HepG2 (cell line): Measurements from ENCODE around the gene SIMC1.
"Not testable (repeated sequence)": the region's sequence is repeated elsewhere in the genome, so short reads cannot be mapped to it uniquely, and the experiment has no call there.

Experiments used
- CAMTA2 ChIP-seq: sonication (generic); formaldehyde crosslinking; IDR thresholded peaks from 2 replicates; pipeline ENCODE4 v1.4.0; 2020; ENCODE audit warnings: mild to moderate bottlenecking, missing genetic modification reagents, borderline replicate concordance
- PHF8 ChIP-seq: sonication (generic); formaldehyde crosslinking; IDR thresholded peaks from 2 replicates; pipeline ENCODE4 v1.5.0; 2020; ENCODE audit warnings: missing genetic modification reagents
- ZFP36 ChIP-seq: fragments of 150-350 bp; IDR thresholded peaks from 2 replicates; pipeline ENCODE4 v1.6.1; 2018; ENCODE audit warnings: borderline replicate concordance, low read length, low read depth; ENCODE audit not compliant: partially characterized antibody
- ZNF124 ChIP-seq: sonication (generic); formaldehyde crosslinking; IDR thresholded peaks from 2 replicates; pipeline ENCODE4 v1.4.0; 2020; ENCODE audit warnings: missing genetic modification reagents
- ZNF510 ChIP-seq: sonication (generic); formaldehyde crosslinking; IDR thresholded peaks from 2 replicates; pipeline ENCODE4 v1.4.0; 2020; ENCODE audit warnings: low read depth, mild to moderate bottlenecking, missing genetic modification reagents
- TF ChIP-seq, protein P1 (sequence below): sonication (generic); formaldehyde crosslinking; IDR thresholded peaks from 2 replicates; pipeline ENCODE4 v1.5.0; 2020; ENCODE audit warnings: mild to moderate bottlenecking, missing genetic modification reagents, moderate library complexity

DNA sequence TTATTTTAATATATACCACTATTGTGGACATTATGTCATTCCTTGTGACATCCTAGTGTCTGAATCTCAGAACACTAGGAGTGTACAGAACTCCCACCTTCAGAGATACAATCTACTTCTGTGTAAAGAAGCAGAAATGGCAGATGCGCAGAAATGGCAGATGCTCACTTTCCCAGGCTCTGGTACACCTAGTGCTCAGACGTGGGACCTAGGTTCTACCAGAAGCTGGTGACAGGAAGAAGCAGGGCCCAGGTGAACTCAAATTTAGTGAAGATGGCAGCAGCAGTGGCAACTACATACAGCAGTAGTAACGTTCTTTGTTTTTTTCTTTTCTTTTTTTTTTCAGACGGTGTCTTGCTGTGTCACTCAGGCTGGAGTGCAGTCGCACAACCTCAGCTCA is 22.5 kb downstream of the SIMC1 start:
- TF ChIP-seq, protein P1, sequence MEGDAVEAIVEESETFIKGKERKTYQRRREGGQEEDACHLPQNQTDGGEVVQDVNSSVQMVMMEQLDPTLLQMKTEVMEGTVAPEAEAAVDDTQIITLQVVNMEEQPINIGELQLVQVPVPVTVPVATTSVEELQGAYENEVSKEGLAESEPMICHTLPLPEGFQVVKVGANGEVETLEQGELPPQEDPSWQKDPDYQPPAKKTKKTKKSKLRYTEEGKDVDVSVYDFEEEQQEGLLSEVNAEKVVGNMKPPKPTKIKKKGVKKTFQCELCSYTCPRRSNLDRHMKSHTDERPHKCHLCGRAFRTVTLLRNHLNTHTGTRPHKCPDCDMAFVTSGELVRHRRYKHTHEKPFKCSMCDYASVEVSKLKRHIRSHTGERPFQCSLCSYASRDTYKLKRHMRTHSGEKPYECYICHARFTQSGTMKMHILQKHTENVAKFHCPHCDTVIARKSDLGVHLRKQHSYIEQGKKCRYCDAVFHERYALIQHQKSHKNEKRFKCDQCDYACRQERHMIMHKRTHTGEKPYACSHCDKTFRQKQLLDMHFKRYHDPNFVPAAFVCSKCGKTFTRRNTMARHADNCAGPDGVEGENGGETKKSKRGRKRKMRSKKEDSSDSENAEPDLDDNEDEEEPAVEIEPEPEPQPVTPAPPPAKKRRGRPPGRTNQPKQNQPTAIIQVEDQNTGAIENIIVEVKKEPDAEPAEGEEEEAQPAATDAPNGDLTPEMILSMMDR = not testable (repeated sequence)
- TF ChIP-seq CAMTA2; ZFP36; ZNF124 (CRISPR knock-in tag); ZNF510 (CRISPR knock-in tag); PHF8 (CRISPR knock-in tag): not testable (repeated sequence)
